Heart right ventricle (tissue), 16 donors: ENCODE results near the gene IFFO2. TPM values are rescaled to one million over a fixed set of nuclear protein-coding genes. Genes with fewer than 3 reads are reported as not detected.
A peak's percentile ranks its signal among the peaks of the same experiment; 100 is the strongest.
"Not testable (repeated sequence)": the region's sequence is repeated elsewhere in the genome, so short reads cannot be mapped to it uniquely, and the experiment has no call there.

Experiments
- ATAC-seq, 8 donors: fragments of 200-7000 bp; cut with Tn5 transposase; one replicate each; pipeline ENCODE4 v1.9.1; 2020; ENCODE audit warnings: mild to moderate bottlenecking in 8 of 8, moderate library complexity in 8 of 8, moderate number of reproducible peaks in 1 of 8
- DNase-seq, 2 donors: peaks; one replicate each; pipeline ENCODE4 v3.0.0-alpha.2; 2020
- H3K27ac ChIP-seq, 10 donors: fragments of 200-600 bp; sonication (generic) in 2 of 10; one replicate each; pipeline versions ENCODE4 v1.5.0 to v1.8.0; 2020 to 2022; ENCODE audit warnings: mild to moderate bottlenecking in 3 of 10
- H3K27me3 ChIP-seq, 7 donors: fragments of 200-600 bp; one replicate each; pipeline ENCODE4 v1.8.0; 2021 to 2022; ENCODE audit warnings: mild to moderate bottlenecking in 2 of 7
- H3K36me3 ChIP-seq, 9 donors: fragments of 200-600 bp; sonication (generic) in 1 of 9; one replicate each; pipeline versions ENCODE4 v1.5.0 to v1.8.0; 2020 to 2022; ENCODE audit warnings: mild to moderate bottlenecking in 2 of 9
- H3K4me1 ChIP-seq, 9 donors: fragments of 200-600 bp; sonication (generic) in 1 of 9; one replicate each; pipeline versions ENCODE4 v1.5.0 to v1.8.0; 2020 to 2022; ENCODE audit warnings: mild to moderate bottlenecking in 4 of 9
- H3K4me3 ChIP-seq, 10 donors: fragments of 200-600 bp; sonication (generic) in 2 of 10; one replicate each; pipeline versions ENCODE4 v1.5.0 to v1.8.0; 2020 to 2022; ENCODE audit warnings: mild to moderate bottlenecking in 7 of 10, moderate library complexity in 2 of 10
- H3K9me3 ChIP-seq, 11 donors: fragments of 200-600 bp in 10 of 11; sonication (generic) in 2 of 11; one replicate each; pipeline versions ENCODE4 v1.5.0 to v1.8.0; 2013 to 2022; ENCODE audit warnings: mild to moderate bottlenecking in 2 of 11, control low read depth in 1 of 11, moderate library complexity in 1 of 11
- CTCF ChIP-seq, 9 donors: fragments of 200-600 bp; sonication (generic) in 2 of 9; IDR thresholded peaks; one replicate each; pipeline versions ENCODE4 v1.5.0 to v1.8.0; 2021 to 2022; ENCODE audit warnings: antibody characterized with exemption in 9 of 9, mild to moderate bottlenecking in 5 of 9, moderate library complexity in 1 of 9
- WGBS, 2 donors: extraction: QIAGEN DNeasy Blood & Tissue Kit; methylation state at CpG; one replicate each; pipeline ENCODE4 v1.1.7; 2013; ENCODE audit warnings: inconsistent platforms in 1 of 2; 5-methylcytosine and 5-hydroxymethylcytosine counted together
- intact Hi-C, 10 donors: fragments of 100-400 bp; cut with DNase I; formaldehyde crosslinking; loops; one replicate each; pipeline versions ENCODE4 v1.11.1 to v1.14.2; 2022
- polyA plus RNA-seq, 2 donors: library from polyadenylated mRNA; stranded (reverse); fragments of 200-250 nt; gene quantifications; one replicate each; pipeline ENCODE4 v1.2.3, GENCODE V29; 2013
- total RNA-seq, 10 donors: library from RNA; stranded (reverse); fragmentation: NEBNext Ultra II Directional in 3 of 10; extraction: Animal tissue kit (Norgen Biotek cat#: 25700) in 3 of 10; gene quantifications; one replicate each; pipeline versions ENCODE4 v1.2.1 to v1.2.4, GENCODE V29; 2021 to 2023
- donor health status: Arrhythmogenic right ventricular cardiomyopathy.
- donor health status: ischemic (EF 13 %, LVEDD 7.1; RV severe dilation, severe dysfunction).
- donor health status: healthy with polysubstance abuse.
- donor health status: DM: no; HTN: yes; CAD: no.
- donor health status: DM: no; HTN: no; CAD: no.
- donor health status: ischemic (EF 25% LVEDD 6.9; RV normal size, moderate dysfunction).
- donor health status: ischemic (EF 25% LVEDD 5.7; RV mildly dilated, moderate dysfunction).
- donor health status: healthy.
- donor health status: DM: yes; HTN: yes; CAD: no.
- donor health status: Ischemic cardiomyopathy.
- donor health status: ischemic (EF 35%, LVEDD 5.7; RV mildly dilated, moderate dysfunction).
- donor health status: nonischemic (EF 11% LVEDD 7.7; RV severe dilation, severe dysfunction).
- donor health status: DM: yes; HTN: yes; CAD: no.
- donor health status: PGD.
- donor health status: ischemic (EF 29% LVEDD 5.4; RV normal size, mild dysfunction).
- donor health status: nonischemic (EF 23%, LVEDD 6.1; RV moderate dilation, normal function).

Gene IFFO2
- total and polyA plus RNA-seq, 12 donors = 2.2 to 8.2 (median 4.6) TPM

GRCh38 chr1:18893120-18893519, 63.4 kb downstream of the IFFO2 start:
- Histone ChIP-seq H3K4me3 (no peak overlapping the region), H3K36me3 (peaks cover 0 to 18% (median 0%) of the 10 kb centered on the region in 9 donors), H3K27me3 (no peaks in the 10 kb centered on the region), H3K4me1 (peaks cover 0 to 37% (median 7%) of the 10 kb centered on the region in 9 donors), H3K9me3 (no peaks in the 10 kb centered on the region), H3K27ac (no peak overlapping the region)
- intact Hi-C loops = no loop called here
- ATAC-seq (no peak), DNase-seq (no peak)
- WGBS, 2 donors = 94 to 97% methylated on average over 7 of the region's 7 CpGs
- no peak for TF ChIP-seq CTCF (IDR thresholded peaks at IDR 0.05)

- ATAC-seq = peak in 1 of 8 donors; percentile 13
- H3K36me3 ChIP-seq = peaks cover 0 to 13% (median 0%) of the 10 kb centered on the region in 9 donors
- not testable (repeated sequence) for H3K4me3 ChIP-seq
These were observed 64.6 kb downstream of the IFFO2 start for GRCh38 chr1:18891858-18892257.

GRCh38 chr1:18891426-18891780, 65.1 kb downstream of the IFFO2 start:
- DNase-seq (no peak), ATAC-seq (no peak)
- no peak overlapping the region for H3K27ac ChIP-seq
- H3K36me3 ChIP-seq = peaks cover 0 to 13% (median 0%) of the 10 kb centered on the region in 9 donors
- H3K4me1 ChIP-seq = peaks cover 0 to 37% (median 7%) of the 10 kb centered on the region in 9 donors
- no peak overlapping the region for H3K4me3 ChIP-seq
- no peaks in the 10 kb centered on the region for H3K27me3 ChIP-seq
- H3K9me3 ChIP-seq = no peaks in the 10 kb centered on the region
- intact Hi-C loops = no loop called here
- no peak for TF ChIP-seq CTCF (IDR thresholded peaks at IDR 0.05)
- WGBS, 2 donors = 92 to 93% methylated on average over 7 of the region's 7 CpGs

More at GRCh38 chr1:18891858-18892257, 64.6 kb downstream of the IFFO2 start:
- intact Hi-C loops, DNase-seq, H3K9me3 ChIP-seq, H3K27me3 ChIP-seq, H3K27ac ChIP-seq: not testable (repeated sequence)
- H3K4me1 ChIP-seq = peaks cover 0 to 37% (median 7%) of the 10 kb centered on the region in 9 donors
- 73 to 76% methylated on average over 7 of the region's 7 CpGs for WGBS, 2 donors

GRCh38 chr1:18890706-18891425, 65.6 kb downstream of the IFFO2 start:
- Histone ChIP-seq H3K27me3 (no peaks in the 10 kb centered on the region), H3K36me3 (peaks cover 0 to 13% (median 0%) of the 10 kb centered on the region in 9 donors), H3K4me1 (peaks cover 0 to 37% (median 7%) of the 10 kb centered on the region in 9 donors), H3K9me3 (no peaks in the 10 kb centered on the region), H3K27ac (no peak overlapping the region), H3K4me3 (no peak overlapping the region)
- ATAC-seq (peak in 1 of 8 donors; percentile 53), DNase-seq (no peak)
- WGBS, 2 donors = 72 to 73% methylated on average over 6 of the region's 6 CpGs
- intact Hi-C loops = no loop called here
- TF ChIP-seq CTCF (IDR thresholded peaks at IDR 0.05) = no peak

- 97 to 100% methylated on average over 1 of the region's 1 CpG for WGBS, 2 donors
- Histone ChIP-seq H3K27me3 (no peaks in the 10 kb centered on the region), H3K9me3 (no peaks in the 10 kb centered on the region), H3K36me3 (peaks cover 0 to 31% (median 6%) of the 10 kb centered on the region in 9 donors), H3K4me3 (no peak overlapping the region), H3K27ac (no peak overlapping the region), H3K4me1 (peaks cover 0 to 18% (median 5%) of the 10 kb centered on the region in 9 donors)
- DNase-seq (no peak), ATAC-seq (no peak)
- intact Hi-C loops = loop anchor here in 1 of 10 donors (10.0 kb wide), 1 partner anchor 199 kb away; no protein-coding TSS in a partner anchor
- TF ChIP-seq CTCF (IDR thresholded peaks at IDR 0.05) = no peak
These were observed 70.5 kb downstream of the IFFO2 start for GRCh38 chr1:18886003-18886335.
